ENCODE results near the gene RFPL3.
"Not testable (repeated sequence)": the region's sequence is repeated elsewhere in the genome, so short reads cannot be mapped to it uniquely, and the experiment has no call there.

Gene RFPL3

GRCh38 chr22:32353840-32354239, 3.8 kb upstream of the RFPL3 start:
- DNase-seq (ENCODE audit: low spot score): no peak

- DNase-seq (ENCODE audit: low spot score): no peak
Observed at GRCh38 chr22:32354360-32355351, 3.0 kb upstream of the RFPL3 start.

- DNase-seq (ENCODE audit: low spot score): no peak
Observed at GRCh38 chr22:32355760-32356159, 1.9 kb upstream of the RFPL3 start.

- not testable (repeated sequence) for DNase-seq (ENCODE audit: low spot score)
Observed at GRCh38 chr22:32360096-32360495, 2.4 kb downstream of the RFPL3 start.

- no peak for DNase-seq (ENCODE audit: low spot score)
Observed at GRCh38 chr22:32361257-32361656, 3.6 kb downstream of the RFPL3 start.

GRCh38 chr22:32364210-32364609, 6.5 kb downstream of the RFPL3 start:
- DNase-seq (ENCODE audit: low spot score): no peak

- no peak for DNase-seq (ENCODE audit: low spot score)
Observed at GRCh38 chr22:32375678-32376450, 18.2 kb downstream of the RFPL3 start.

- DNase-seq (ENCODE audit: low spot score): no peak
Observed at GRCh38 chr22:32376681-32377080, 19.0 kb downstream of the RFPL3 start.

GRCh38 chr22:32378707-32379272, 21.1 kb downstream of the RFPL3 start:
- peak; percentile 74 for DNase-seq (ENCODE audit: low spot score)

- no peak for DNase-seq (ENCODE audit: low spot score)
Observed at GRCh38 chr22:32380991-32381390, 23.3 kb downstream of the RFPL3 start.

GRCh38 chr22:32385681-32386080, 28.0 kb downstream of the RFPL3 start:
- DNase-seq (ENCODE audit: low spot score): no peak

GRCh38 chr22:32389685-32390084, 32.0 kb downstream of the RFPL3 start:
- DNase-seq (ENCODE audit: low spot score): no peak

- no peak for DNase-seq (ENCODE audit: low spot score)
Observed at GRCh38 chr22:32395107-32395506, 37.4 kb downstream of the RFPL3 start.

GRCh38 chr22:32396255-32396654, 38.6 kb downstream of the RFPL3 start:
- no peak for DNase-seq (ENCODE audit: low spot score)

GRCh38 chr22:32396746-32397145, 39.1 kb downstream of the RFPL3 start:
- DNase-seq (ENCODE audit: low spot score): no peak

- no peak for DNase-seq (ENCODE audit: low spot score)
Observed at GRCh38 chr22:32401486-32401885, 43.8 kb downstream of the RFPL3 start.

GRCh38 chr22:32404021-32404420, 46.4 kb downstream of the RFPL3 start:
- no peak for DNase-seq (ENCODE audit: low spot score)

- DNase-seq (ENCODE audit: low spot score): peak; percentile 31
Observed at GRCh38 chr22:32407312-32407711, 49.6 kb downstream of the RFPL3 start.

- DNase-seq (ENCODE audit: low spot score): no peak
Observed at GRCh38 chr22:32407936-32408335, 50.3 kb downstream of the RFPL3 start.

- DNase-seq (ENCODE audit: low spot score): no peak
Observed at GRCh38 chr22:32409977-32410376, 52.3 kb downstream of the RFPL3 start.

- DNase-seq (ENCODE audit: low spot score): no peak
Observed at GRCh38 chr22:32410459-32410858, 52.8 kb downstream of the RFPL3 start.
